ENCODE data around the gene TMEM174. TPM values are rescaled to one million over a fixed set of nuclear protein-coding genes. Genes with fewer than 3 reads are reported as not detected.
"Not testable (repeated sequence)": the region's sequence is repeated elsewhere in the genome, so short reads cannot be mapped to it uniquely, and the experiment has no call there.

The TMEM174 gene
- total RNA-seq, 3 donors from 2014 or later, result not detected

DNA sequence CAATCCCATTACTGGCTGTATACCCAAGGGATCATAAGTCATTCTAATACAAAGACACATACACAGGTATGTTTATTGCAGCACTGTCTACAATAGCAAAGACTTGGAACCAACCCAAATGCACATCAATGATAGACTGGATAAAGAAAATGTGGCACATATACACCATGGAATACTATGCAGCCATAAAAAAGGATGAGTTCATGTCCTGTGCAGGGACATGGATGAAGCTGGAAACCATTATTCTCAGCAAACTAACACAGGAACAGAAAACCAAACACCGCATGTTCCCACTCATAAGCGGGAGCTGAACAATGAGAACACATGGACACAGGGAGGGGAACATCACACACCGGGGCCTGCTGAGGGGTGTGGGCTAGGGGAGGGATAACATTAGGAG is 39.7 kb downstream of the TMEM174 start:
- H3K27ac ChIP-seq; intact Hi-C loops (cut with DNase I; ENCODE audit: low total_unique reads); H3K9me3 ChIP-seq; DNase-seq (ENCODE audit: low spot score in 2 of 2); H3K36me3 ChIP-seq; H3K4me1 ChIP-seq; H3K4me3 ChIP-seq: not testable (repeated sequence)
- H3K27me3 ChIP-seq, result peaks cover 0 to 19% of the 10 kb centered on the region in 2 donors

DNA sequence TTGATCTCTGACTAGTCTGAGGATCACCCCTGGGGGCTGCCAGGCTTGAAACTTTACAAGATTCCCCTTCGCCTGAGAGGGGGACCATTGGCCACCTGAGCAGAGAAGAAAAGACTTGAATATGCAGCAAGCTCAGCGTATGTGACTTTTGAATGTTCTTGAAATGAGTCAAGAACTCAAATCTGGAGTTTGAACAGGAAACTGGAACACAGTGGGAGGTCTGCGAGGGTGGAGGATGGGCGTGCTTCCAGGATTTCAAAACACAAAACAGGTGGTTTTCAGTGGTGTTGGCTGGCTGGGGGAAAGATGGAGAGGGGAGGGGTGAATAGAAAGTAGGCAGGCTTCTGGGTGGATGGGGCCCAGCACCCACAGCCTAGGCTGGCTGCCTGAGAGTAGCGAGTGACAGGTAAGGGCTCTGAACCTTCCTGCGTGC is 40.6 kb downstream of the TMEM174 start:
- no peak for DNase-seq (ENCODE audit: low spot score in 2 of 2)
- peak overlapping the region in 1 of 2 donors; percentile 2 for H3K27ac ChIP-seq
- H3K27me3 ChIP-seq, result peaks cover 0 to 19% of the 10 kb centered on the region in 2 donors
- H3K4me3 ChIP-seq, result no peak overlapping the region
- peaks cover 4 to 6% of the 10 kb centered on the region in 2 donors for H3K9me3 ChIP-seq
- H3K36me3 ChIP-seq, result no peaks in the 10 kb centered on the region
- intact Hi-C loops (cut with DNase I; ENCODE audit: low total_unique reads), result no loop called here
- TF ChIP-seq POLR2AphosphoS5 (IDR thresholded peaks at IDR 0.05), result no peak
- TF ChIP-seq POLR2A (IDR thresholded peaks at IDR 0.05), result no peak
- TF ChIP-seq, protein P1, sequence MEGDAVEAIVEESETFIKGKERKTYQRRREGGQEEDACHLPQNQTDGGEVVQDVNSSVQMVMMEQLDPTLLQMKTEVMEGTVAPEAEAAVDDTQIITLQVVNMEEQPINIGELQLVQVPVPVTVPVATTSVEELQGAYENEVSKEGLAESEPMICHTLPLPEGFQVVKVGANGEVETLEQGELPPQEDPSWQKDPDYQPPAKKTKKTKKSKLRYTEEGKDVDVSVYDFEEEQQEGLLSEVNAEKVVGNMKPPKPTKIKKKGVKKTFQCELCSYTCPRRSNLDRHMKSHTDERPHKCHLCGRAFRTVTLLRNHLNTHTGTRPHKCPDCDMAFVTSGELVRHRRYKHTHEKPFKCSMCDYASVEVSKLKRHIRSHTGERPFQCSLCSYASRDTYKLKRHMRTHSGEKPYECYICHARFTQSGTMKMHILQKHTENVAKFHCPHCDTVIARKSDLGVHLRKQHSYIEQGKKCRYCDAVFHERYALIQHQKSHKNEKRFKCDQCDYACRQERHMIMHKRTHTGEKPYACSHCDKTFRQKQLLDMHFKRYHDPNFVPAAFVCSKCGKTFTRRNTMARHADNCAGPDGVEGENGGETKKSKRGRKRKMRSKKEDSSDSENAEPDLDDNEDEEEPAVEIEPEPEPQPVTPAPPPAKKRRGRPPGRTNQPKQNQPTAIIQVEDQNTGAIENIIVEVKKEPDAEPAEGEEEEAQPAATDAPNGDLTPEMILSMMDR (IDR thresholded peaks at IDR 0.05), result no peak
- no peaks in the 10 kb centered on the region for H3K4me1 ChIP-seq

DNA sequence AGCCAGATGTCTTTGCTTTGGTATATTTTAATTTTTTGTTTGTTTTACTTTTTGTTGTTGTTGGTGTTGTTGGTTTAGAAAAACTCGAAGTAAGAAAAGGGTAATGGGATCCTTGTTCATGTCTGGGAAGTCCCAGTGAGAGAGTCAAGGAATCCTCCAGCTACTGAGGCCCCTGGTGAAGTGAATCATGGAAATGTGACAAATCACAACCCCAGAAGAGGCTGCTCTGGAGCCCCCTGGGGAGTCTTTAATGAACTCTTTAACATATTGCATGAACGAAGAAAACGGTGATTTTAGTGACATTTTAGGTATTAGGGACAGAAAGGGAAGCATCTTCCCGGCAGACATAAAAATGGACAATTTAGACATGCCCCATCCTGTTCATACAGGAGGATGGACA is 41.3 kb downstream of the TMEM174 start:
- H3K36me3 ChIP-seq, result no peaks in the 10 kb centered on the region
- H3K27me3 ChIP-seq, result peaks cover 0 to 24% of the 10 kb centered on the region in 2 donors
- H3K4me3 ChIP-seq, result no peak overlapping the region
- no peaks in the 10 kb centered on the region for H3K9me3 ChIP-seq
- intact Hi-C loops (cut with DNase I; ENCODE audit: low total_unique reads), result no loop called here
- no peak overlapping the region for H3K27ac ChIP-seq
- TF ChIP-seq, protein P1 (IDR thresholded peaks at IDR 0.05), result no peak
- TF ChIP-seq POLR2A (IDR thresholded peaks at IDR 0.05), result no peak
- no peak for DNase-seq (ENCODE audit: low spot score in 2 of 2)
- no peaks in the 10 kb centered on the region for H3K4me1 ChIP-seq

DNA sequence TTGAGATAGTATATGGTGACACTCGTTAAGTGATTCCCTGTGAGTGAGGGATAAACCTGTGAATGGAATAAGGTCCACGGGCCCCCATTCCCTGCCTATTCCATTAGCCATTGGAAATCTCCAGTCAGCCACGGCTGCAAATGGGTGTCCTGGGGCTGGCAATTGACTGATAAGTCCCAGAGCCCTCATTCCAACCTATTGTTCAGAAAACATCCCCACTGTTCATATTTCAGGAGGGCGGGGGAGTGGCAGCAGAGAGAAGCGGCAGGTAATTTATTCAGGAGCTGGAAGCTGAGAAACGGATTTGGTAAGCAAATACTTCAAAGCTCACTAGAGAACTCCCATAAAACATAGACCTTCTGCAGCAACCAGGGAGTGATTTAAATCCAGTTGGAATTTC is 42.0 kb downstream of the TMEM174 start:
- peaks cover 0 to 26% of the 10 kb centered on the region in 2 donors for H3K27me3 ChIP-seq

DNA sequence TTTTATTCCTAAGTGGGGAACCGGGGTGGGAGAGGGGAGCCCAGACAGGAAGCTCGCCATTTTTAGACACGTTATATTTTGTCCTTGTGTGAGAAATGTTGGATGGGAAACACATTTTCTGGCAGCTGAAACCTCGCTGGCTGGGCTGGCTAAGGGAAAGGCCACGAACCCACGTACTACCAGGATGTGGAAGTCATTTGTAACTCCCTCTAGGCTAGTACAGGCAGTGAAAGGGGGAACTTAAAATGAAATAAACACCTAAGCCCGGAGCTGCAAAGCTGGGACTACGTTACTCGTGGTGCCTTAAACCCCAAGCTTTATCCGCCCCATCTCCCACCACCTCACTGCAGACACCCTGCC is 42.5 kb downstream of the TMEM174 start:
- intact Hi-C loops (cut with DNase I; ENCODE audit: low total_unique reads), result no loop called here
- peak overlapping the region; percentile 30 to 66 (median 46) for H3K4me3 ChIP-seq
- DNase-seq (ENCODE audit: low spot score in 2 of 2), result no peak
- H3K36me3 ChIP-seq, result no peaks in the 10 kb centered on the region
- H3K4me1 ChIP-seq, result no peaks in the 10 kb centered on the region
- TF ChIP-seq POLR2A (IDR thresholded peaks at IDR 0.05) (no peak), POLR2AphosphoS5 (IDR thresholded peaks at IDR 0.05) (no peak)
- TF ChIP-seq, protein P1 (IDR thresholded peaks at IDR 0.05), result no peak
- H3K9me3 ChIP-seq, result no peaks in the 10 kb centered on the region
- peaks cover 0 to 26% of the 10 kb centered on the region in 2 donors for H3K27me3 ChIP-seq
- H3K27ac ChIP-seq, result no peak overlapping the region

More for the DNA sequence above, 42.0 kb downstream of the TMEM174 start:
- Histone ChIP-seq H3K4me1 (no peaks in the 10 kb centered on the region), H3K4me3 (no peak overlapping the region), H3K36me3 (no peaks in the 10 kb centered on the region), H3K9me3 (no peaks in the 10 kb centered on the region), H3K27ac (no peak overlapping the region)
- no peak for DNase-seq (ENCODE audit: low spot score in 2 of 2)
- TF ChIP-seq POLR2A (IDR thresholded peaks at IDR 0.05) (no peak), POLR2AphosphoS5 (IDR thresholded peaks at IDR 0.05) (no peak)
- TF ChIP-seq, protein P1 (IDR thresholded peaks at IDR 0.05), result no peak
- intact Hi-C loops (cut with DNase I; ENCODE audit: low total_unique reads), result no loop called here

Measured in breast epithelium (tissue), 4 donors.